Kidney glomerular epithelial cell (primary cell): ENCODE measurements around the gene MRGPRD.

ENCODE experiments used
- DNase-seq: peaks from one replicate; lab custom pipeline; 2025; lab: John Stamatoyannopoulos, UW

MRGPRD gene

GRCh38 chr11:68968306-68969250 is 12.2 kb downstream of the MRGPRD start:
- no peak for DNase-seq

- no peak for DNase-seq
Measured at GRCh38 chr11:68966894-68967780, 13.6 kb downstream of the MRGPRD start.

GRCh38 chr11:68965901-68966853 is 14.6 kb downstream of the MRGPRD start:
- no peak for DNase-seq

GRCh38 chr11:68963779-68964178 is 17.0 kb downstream of the MRGPRD start:
- DNase-seq, result no peak

- no peak for DNase-seq
Measured at GRCh38 chr11:68962527-68963250, 18.1 kb downstream of the MRGPRD start.

- DNase-seq, result no peak
Measured at GRCh38 chr11:68961245-68961644, 19.5 kb downstream of the MRGPRD start.

GRCh38 chr11:68960294-68961071 is 20.3 kb downstream of the MRGPRD start:
- no peak for DNase-seq

GRCh38 chr11:68959465-68960293 is 21.1 kb downstream of the MRGPRD start:
- no peak for DNase-seq

- DNase-seq, result no peak
Measured at GRCh38 chr11:68958211-68958610, 22.6 kb downstream of the MRGPRD start.

GRCh38 chr11:68956547-68957254 is 24.1 kb downstream of the MRGPRD start:
- DNase-seq, result no peak

- DNase-seq, result no peak
Measured at GRCh38 chr11:68956142-68956541, 24.6 kb downstream of the MRGPRD start.

- no peak for DNase-seq
Measured at GRCh38 chr11:68955607-68955958, 25.2 kb downstream of the MRGPRD start.

- DNase-seq, result no peak
Measured at GRCh38 chr11:68954836-68955606, 25.8 kb downstream of the MRGPRD start.

GRCh38 chr11:68950762-68951161 is 30.0 kb downstream of the MRGPRD start:
- no peak for DNase-seq

- no peak for DNase-seq
Measured at GRCh38 chr11:68950270-68950669, 30.5 kb downstream of the MRGPRD start.

- no peak for DNase-seq
Measured at GRCh38 chr11:68948935-68949334, 31.9 kb downstream of the MRGPRD start.

GRCh38 chr11:68948496-68948895 is 32.3 kb downstream of the MRGPRD start:
- no peak for DNase-seq

GRCh38 chr11:68947151-68947550 is 33.6 kb downstream of the MRGPRD start:
- DNase-seq, result no peak
